Smooth muscle cell (in vitro differentiated cells): ENCODE data around the gene ADGRG2. TPM values are rescaled to one million over a fixed set of nuclear protein-coding genes. Genes with fewer than 3 reads are reported as not detected.

Experiments
- DNase-seq: peaks from one replicate; lab custom pipeline; 2025; ENCODE audit not compliant: unreplicated experiment; lab: John Stamatoyannopoulos, UW
- H2AFZ ChIP-seq: fragments of 200-600 bp; sonication (generic); 2 replicates; pipeline ENCODE4 v1.6.0; 2016; ENCODE audit warnings: antibody characterized with exemption, low read depth, mild to moderate bottlenecking
- H3F3A ChIP-seq: fragments of 200-600 bp; sonication (generic); 2 replicates; pipeline ENCODE4 v1.6.0; 2017; ENCODE audit warnings: antibody characterized with exemption, low read depth
- H3K27ac ChIP-seq: fragments of 200-600 bp; sonication (generic); 2 replicates; pipeline ENCODE4 v1.5.1; 2016; ENCODE audit warnings: low read depth, mild to moderate bottlenecking
- H3K27me3 ChIP-seq: fragments of 200-600 bp; sonication (generic); 2 replicates; pipeline ENCODE4 v1.6.1; 2016; ENCODE audit warnings: low read depth, mild to moderate bottlenecking
- H3K36me3 ChIP-seq: fragments of 200-600 bp; sonication (generic); 2 replicates; pipeline ENCODE4 v1.5.1; 2016; ENCODE audit warnings: low read depth
- H3K4me1 ChIP-seq: fragments of 200-600 bp; sonication (generic); 2 replicates; pipeline ENCODE4 v1.5.1; 2016; ENCODE audit warnings: low read depth
- H3K4me2 ChIP-seq: fragments of 200-600 bp; sonication (generic); 2 replicates; pipeline ENCODE4 v1.6.0; 2016; ENCODE audit warnings: mild to moderate bottlenecking
- H3K4me3 ChIP-seq: fragments of 200-600 bp; sonication (generic); 2 replicates; pipeline ENCODE4 v1.5.1; 2016; ENCODE audit warnings: mild to moderate bottlenecking
- H3K79me2 ChIP-seq: fragments of 200-600 bp; sonication (generic); 2 replicates; pipeline ENCODE4 v1.6.0; 2016; ENCODE audit warnings: low read depth, mild to moderate bottlenecking
- H3K9ac ChIP-seq: fragments of 200-600 bp; sonication (generic); 2 replicates; pipeline ENCODE4 v1.6.0; 2016; ENCODE audit warnings: low read depth
- H3K9me3 ChIP-seq: fragments of 200-600 bp; sonication (generic); replicated peaks from 2 replicates; pipeline ENCODE4 v1.5.1; 2016; ENCODE audit warnings: low read depth
- H4K20me1 ChIP-seq: fragments of 200-600 bp; sonication (generic); 2 replicates; pipeline ENCODE4 v1.6.0; 2016; ENCODE audit warnings: low read depth
- CTCF ChIP-seq: fragments of 200-600 bp; sonication (generic); IDR thresholded peaks from 2 replicates; pipeline ENCODE4 v1.5.1; 2017; ENCODE audit warnings: borderline replicate concordance, mild to moderate bottlenecking, antibody characterized with exemption; ENCODE audit not compliant: insufficient read depth, poor library complexity, severe bottlenecking
- WGBS: methylation state at CpG from one replicate; pipeline ENCODE4 v1.1.7; 2016; ENCODE audit warnings: low lambda C conversion rate; 5-methylcytosine and 5-hydroxymethylcytosine counted together
- polyA plus RNA-seq: library from polyadenylated mRNA; unstranded; fragments of >200 nt; fragmentation: Nextera tagmentation; extraction: Ambion mirVana; gene quantifications from 2 replicates; pipeline ENCODE4 v1.2.1, GENCODE V29; 2016
- total RNA-seq: library from RNA; depleted of rRNA; stranded (reverse); fragments of >200 nt; gene quantifications from 2 replicates; pipeline ENCODE4 v1.2.3, GENCODE V29; 2014

ADGRG2 gene
- total and polyA plus RNA-seq, 2 experiments from 2014 or later = 0.09 TPM; not detected in 1

- Histone ChIP-seq H3K79me2 (no peaks in the 10 kb centered on the region), H3K36me3 (no peaks in the 10 kb centered on the region), H3K4me2 (no peak overlapping the region), H3K9me3 (no peaks in the 10 kb centered on the region), H3K27me3 (no peaks in the 10 kb centered on the region), H3K4me3 (no peak overlapping the region), H3F3A (no peaks in the 10 kb centered on the region), H3K4me1 (no peaks in the 10 kb centered on the region), H2AFZ (no peak overlapping the region), H3K27ac (no peak overlapping the region), H4K20me1 (no peaks in the 10 kb centered on the region), H3K9ac (no peak overlapping the region)
- no peak for TF ChIP-seq CTCF
- DNase-seq = no peak
- WGBS = 55% methylated on average over 4 of the region's 4 CpGs
These were observed 124.4 kb downstream of the ADGRG2 start for GRCh38 chrX:18997916-18998315.

DNA sequence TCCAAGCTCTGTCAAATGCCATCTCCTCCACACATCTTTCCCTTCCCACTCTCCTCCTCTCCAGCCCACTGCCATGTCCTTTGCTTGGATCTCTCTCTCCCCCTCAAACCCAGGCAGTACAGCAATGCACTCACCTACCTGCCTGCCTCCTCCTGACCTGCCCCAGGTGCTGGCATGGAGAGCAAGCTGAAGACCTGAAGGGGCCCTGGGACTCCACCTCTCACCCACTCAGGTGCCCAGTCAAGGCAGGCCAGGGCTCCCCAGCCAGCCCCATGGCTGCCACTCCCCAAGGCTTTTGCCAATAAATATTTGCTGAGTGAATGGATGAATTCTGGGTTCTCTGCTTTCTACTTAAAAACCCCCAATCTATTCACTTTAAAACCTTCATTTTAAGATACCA lies 125.7 kb downstream of the ADGRG2 start:
- no peaks in the 10 kb centered on the region for H3K36me3 ChIP-seq
- no peak overlapping the region for H2AFZ ChIP-seq
- H4K20me1 ChIP-seq = no peaks in the 10 kb centered on the region
- no peak overlapping the region for H3K4me2 ChIP-seq
- H3K27ac ChIP-seq = no peak overlapping the region
- no peaks in the 10 kb centered on the region for H3K79me2 ChIP-seq
- DNase-seq = no peak
- no peaks in the 10 kb centered on the region for H3K27me3 ChIP-seq
- no peak for TF ChIP-seq CTCF
- no peak overlapping the region for H3K9ac ChIP-seq
- H3K4me3 ChIP-seq = no peak overlapping the region
- H3F3A ChIP-seq = no peaks in the 10 kb centered on the region
- no peaks in the 10 kb centered on the region for H3K9me3 ChIP-seq
- no peaks in the 10 kb centered on the region for H3K4me1 ChIP-seq

DNA sequence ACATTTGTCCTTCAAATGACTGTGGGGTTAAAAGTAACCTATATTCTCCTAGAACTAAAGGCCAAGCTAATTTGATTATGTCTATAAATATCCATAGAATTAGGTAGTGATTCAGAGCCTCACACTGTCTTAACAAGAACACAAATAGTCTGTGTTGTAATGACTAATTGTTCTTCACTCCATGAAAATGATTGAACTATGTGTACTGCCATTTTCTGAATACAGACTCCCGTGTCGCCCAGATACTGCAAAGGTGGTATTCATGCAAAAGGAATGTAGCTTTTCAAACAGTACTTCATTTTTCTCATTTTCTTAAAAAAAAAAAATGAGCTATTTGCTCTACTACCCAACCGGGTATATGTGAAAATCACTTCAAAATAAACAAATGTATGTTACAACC lies 127.0 kb downstream of the ADGRG2 start:
- no peaks in the 10 kb centered on the region for H3K9me3 ChIP-seq
- peak overlapping the region; percentile 92 for H3K27ac ChIP-seq
- H3K27me3 ChIP-seq = no peaks in the 10 kb centered on the region
- H3K79me2 ChIP-seq = no peaks in the 10 kb centered on the region
- WGBS = 46% methylated on average over 3 of the region's 3 CpGs
- no peaks in the 10 kb centered on the region for H3F3A ChIP-seq
- no peaks in the 10 kb centered on the region for H3K4me1 ChIP-seq
- DNase-seq = no peak
- H3K36me3 ChIP-seq = no peaks in the 10 kb centered on the region
- peak overlapping the region; percentile 22 for H3K4me3 ChIP-seq
- H2AFZ ChIP-seq = no peak overlapping the region
- TF ChIP-seq CTCF = no peak
- peak overlapping the region; percentile 79 for H3K9ac ChIP-seq
- H4K20me1 ChIP-seq = no peaks in the 10 kb centered on the region
- peak overlapping the region; percentile 70 for H3K4me2 ChIP-seq

GRCh38 chrX:18994713-18995112 lies 127.6 kb downstream of the ADGRG2 start:
- WGBS = 67% methylated on average over 3 of the region's 3 CpGs
- Histone ChIP-seq H3K79me2 (no peaks in the 10 kb centered on the region), H3K9me3 (no peaks in the 10 kb centered on the region), H3K4me2 (peak overlapping the region; percentile 70), H3K4me3 (peak overlapping the region; percentile 22), H2AFZ (no peak overlapping the region), H3K27ac (peak overlapping the region; percentile 92), H3K9ac (peak overlapping the region; percentile 79), H3K4me1 (no peaks in the 10 kb centered on the region), H3K36me3 (no peaks in the 10 kb centered on the region), H3F3A (no peaks in the 10 kb centered on the region), H3K27me3 (no peaks in the 10 kb centered on the region), H4K20me1 (no peaks in the 10 kb centered on the region)
- DNase-seq = no peak
- no peak for TF ChIP-seq CTCF
